HG03520 (cell line): ENCODE data around the gene TRIP12.
"Not testable (repeated sequence)": the region's sequence is repeated elsewhere in the genome, so short reads cannot be mapped to it uniquely, and the experiment has no call there.

Source experiments
- ATAC-seq: cut with Tn5 transposase; IDR thresholded peaks from one replicate; pipeline ENCODE4 v1.9.1; 2021; ENCODE audit warnings: mild to moderate bottlenecking, moderate library complexity; ENCODE audit not compliant: unreplicated experiment

TRIP12 gene

DNA sequence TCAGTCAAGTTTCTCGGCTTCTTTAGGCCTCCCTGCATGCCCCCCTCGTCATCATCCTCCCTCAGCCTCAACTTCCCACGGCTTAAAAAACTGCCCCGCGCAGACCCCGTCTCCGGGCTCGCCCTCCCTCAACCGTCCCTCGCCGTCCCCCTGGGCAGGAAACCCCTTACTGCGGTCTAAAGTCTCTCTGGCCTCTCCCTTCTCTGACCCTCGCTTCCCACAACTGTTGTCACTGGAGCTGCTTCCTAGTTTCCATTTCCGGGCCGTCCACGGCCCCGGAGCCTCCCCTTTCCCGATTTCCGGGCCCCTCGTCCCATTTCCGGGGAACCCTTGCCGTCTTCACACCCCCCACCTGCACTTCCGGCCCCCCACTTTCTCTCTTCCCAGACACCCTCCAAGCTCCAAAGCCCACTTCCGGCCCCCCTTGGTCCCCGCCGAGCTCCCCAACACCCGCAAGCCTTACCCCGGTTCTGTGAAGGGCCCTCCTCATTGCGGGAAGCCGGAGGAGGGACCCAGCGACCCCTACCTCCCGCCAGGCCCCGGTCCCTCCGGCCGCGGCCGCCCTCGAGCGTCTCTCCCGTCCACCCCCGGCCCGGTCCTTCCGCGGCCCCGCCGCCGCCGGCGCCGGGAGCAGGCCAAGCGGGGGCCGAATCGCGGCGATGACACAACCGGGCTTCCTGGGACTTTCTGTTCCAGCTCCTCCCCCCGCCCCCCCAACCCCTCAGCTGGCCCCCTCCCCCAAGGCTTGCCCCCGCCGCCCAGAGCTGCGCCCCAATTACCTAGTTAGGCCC lies 513 bp downstream of the TRIP12 start:
- ATAC-seq = peak; percentile 16

GRCh38 chr2:229920011-229920641 lies 1.7 kb downstream of the TRIP12 start:
- no peak for ATAC-seq

DNA sequence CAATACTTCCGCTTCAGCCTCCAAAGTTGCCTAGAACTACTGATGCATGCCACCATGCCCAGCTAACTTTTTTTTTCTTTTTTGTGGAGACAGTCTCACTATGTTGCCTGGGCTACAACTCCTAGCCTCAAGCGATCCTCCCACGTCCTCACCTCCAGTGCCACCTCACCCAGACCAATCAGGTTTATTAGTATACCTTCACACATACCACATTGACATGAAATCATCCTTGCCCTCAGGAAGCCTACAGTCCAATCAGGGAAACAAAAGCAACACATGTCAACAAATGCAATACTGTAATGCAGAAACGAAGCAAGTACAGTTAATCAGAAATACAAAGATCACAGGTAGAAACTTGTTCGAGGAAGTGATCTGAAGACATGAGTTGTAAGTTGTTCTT lies 4.0 kb downstream of the TRIP12 start:
- no peak for ATAC-seq

DNA sequence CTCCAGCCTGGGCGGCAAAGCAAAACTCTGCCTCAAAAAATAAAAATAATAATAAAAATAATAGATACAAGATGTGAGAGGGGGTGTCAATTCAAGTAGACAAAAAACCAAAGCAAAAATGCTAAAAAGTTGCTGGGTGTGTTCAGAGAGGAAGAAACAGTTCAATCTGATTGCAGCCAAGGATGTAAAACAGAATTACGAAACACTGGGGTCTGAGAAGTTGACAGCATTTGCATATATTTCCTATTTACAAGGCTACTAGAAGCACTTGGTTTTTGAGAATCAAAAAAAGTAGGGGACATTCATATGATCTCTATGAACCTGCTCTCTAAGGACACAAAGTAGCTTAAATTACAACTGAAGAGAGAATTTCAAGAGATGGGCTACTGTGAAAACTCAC lies 7.6 kb downstream of the TRIP12 start:
- ATAC-seq = no peak

- ATAC-seq = no peak
Measured at GRCh38 chr2:229910832-229911412, 10.9 kb downstream of the TRIP12 start.

DNA sequence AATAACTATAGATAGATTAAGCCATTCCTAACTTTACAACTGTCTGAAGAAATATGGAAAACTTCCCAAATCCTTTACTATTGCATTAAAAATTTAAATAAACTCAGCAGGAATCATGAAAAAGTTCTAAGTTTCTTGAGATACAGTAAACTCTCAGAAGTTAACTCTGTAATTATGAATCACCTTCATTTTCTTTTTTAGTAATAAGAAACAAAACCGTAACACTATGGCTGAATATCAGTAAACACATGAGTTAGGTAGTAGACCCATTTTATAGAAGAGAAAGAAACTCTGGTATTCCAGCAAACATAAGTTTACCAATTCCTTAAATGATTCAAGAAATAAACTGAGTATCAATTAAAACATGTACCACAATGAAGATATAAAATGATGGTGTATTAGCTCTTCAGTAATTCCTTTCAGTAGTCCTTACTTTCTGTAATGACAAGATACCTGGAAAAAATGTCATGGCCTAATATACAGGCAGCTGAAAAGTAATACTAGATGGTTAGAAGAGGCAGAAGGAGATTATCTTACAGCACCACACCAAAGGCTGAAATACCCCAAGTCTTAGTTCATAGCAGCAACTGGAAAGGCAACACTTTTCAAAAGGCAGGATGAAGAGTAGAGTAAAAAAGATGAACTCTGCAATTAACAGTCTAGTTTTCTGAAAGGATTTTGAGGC lies 11.5 kb downstream of the TRIP12 start:
- no peak for ATAC-seq

GRCh38 chr2:229909090-229909489 lies 12.7 kb downstream of the TRIP12 start:
- ATAC-seq = no peak

- ATAC-seq = no peak
Measured at GRCh38 chr2:229905601-229906000, 16.2 kb downstream of the TRIP12 start.

GRCh38 chr2:229903037-229903436 lies 18.8 kb downstream of the TRIP12 start:
- no peak for ATAC-seq

DNA sequence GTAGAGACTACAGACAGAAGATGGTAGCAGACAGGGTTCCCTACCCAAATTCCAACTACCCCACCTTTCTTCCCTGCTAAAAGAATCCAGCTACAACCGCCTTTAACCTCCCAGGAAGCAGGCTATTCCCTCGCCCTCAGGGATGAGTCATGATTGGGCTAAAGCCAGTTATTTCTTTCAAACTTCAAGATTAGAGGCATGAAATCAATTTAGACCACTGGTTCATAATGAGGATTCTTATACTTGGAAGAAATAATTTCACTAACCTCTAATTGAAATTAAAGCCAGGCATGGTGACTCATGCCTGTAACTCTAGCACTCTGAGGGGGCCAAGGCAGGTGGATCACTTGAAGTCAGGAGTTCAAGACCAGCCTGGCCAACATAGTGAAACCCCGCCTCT lies 20.0 kb downstream of the TRIP12 start:
- no peak for ATAC-seq

DNA sequence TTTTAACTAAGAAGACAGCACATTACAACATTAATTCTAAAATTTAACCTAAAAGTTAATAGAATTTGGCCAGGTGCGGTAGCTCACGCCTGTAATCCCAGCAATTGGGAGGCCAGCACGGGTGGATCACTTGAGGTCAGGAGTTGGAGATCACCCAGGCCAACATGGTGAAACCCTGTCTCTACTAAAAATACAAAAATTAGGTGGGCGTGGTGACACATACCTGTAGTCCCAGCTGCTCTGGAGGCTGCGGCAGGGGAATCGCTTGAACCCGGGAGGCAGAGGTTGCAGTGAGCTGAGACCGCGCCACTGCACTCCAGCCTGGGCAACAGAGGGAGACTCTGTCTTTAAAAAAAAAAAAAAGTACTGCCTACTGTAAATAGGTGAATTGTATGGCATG lies 21.3 kb downstream of the TRIP12 start:
- not testable (repeated sequence) for ATAC-seq

GRCh38 chr2:229900012-229900411 lies 21.8 kb downstream of the TRIP12 start:
- no peak for ATAC-seq

- no peak for ATAC-seq
Measured at GRCh38 chr2:229899604-229900003, 22.2 kb downstream of the TRIP12 start.

GRCh38 chr2:229896857-229897256 lies 25.0 kb downstream of the TRIP12 start:
- ATAC-seq = no peak

DNA sequence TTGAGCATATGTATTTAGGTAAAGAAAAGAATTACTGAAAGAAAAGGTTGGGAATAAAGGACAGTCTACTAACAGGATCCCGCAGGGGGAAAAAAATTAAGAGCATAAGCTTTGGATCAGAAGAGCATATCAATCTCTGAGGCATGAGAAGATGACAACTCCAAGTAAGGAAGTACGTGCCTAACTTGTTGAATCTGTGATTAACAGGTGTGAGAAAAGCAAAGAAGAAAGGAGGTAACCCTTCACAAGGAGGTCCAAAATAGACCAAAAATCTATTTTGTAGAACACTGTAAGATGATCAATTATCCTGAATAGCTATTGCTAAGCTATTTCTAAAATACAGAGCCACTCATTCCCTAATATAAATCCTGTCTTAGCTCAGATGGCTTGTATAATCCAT lies 32.8 kb downstream of the TRIP12 start:
- no peak for ATAC-seq

DNA sequence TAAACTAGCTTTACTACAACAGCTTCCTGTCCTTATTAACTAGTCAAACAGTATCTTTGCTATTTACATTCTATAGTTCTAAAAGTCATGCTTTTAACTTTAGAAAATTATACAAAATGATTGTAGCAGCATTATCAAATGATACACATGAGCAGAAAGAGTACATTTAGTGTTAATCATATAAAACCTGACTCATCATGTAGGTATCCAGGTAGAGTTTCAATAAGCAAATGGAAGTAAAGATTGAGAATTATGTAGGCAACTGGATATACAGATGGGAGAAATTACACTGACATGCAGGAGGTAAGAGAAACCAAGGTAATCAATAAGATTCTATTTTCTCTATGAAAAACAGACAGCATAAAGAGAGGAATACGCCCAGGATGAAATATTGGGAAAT lies 33.8 kb downstream of the TRIP12 start:
- ATAC-seq = no peak

GRCh38 chr2:229887441-229887840 lies 34.4 kb downstream of the TRIP12 start:
- no peak for ATAC-seq

GRCh38 chr2:229884775-229885699 lies 36.8 kb downstream of the TRIP12 start:
- ATAC-seq = peak; percentile 69

- no peak for ATAC-seq
Measured at GRCh38 chr2:229882583-229882982, 39.2 kb downstream of the TRIP12 start.

- no peak for ATAC-seq
Measured at GRCh38 chr2:229880892-229881586, 40.8 kb downstream of the TRIP12 start.
